Colonic mucosa (tissue), 4 donors: ENCODE measurements around the gene KIF2C. TPM values are rescaled to one million over a fixed set of nuclear protein-coding genes. Genes with fewer than 3 reads are reported as not detected.
A peak's percentile ranks its signal among the peaks of the same experiment; 100 is the strongest.

Experiments
- DNase-seq: peaks from one replicate; pipeline ENCODE4 v3.0.0-alpha.2; 2020
- H3K27ac ChIP-seq: fragments of 200-600 bp; one replicate; pipeline ENCODE4 v1.8.0; 2021
- H3K27me3 ChIP-seq: fragments of 200-600 bp; one replicate; pipeline ENCODE4 v1.8.0; 2021
- H3K36me3 ChIP-seq: fragments of 200-600 bp; one replicate; pipeline ENCODE4 v1.8.0; 2021
- H3K4me1 ChIP-seq: fragments of 200-600 bp; one replicate; pipeline ENCODE4 v1.8.0; 2021; ENCODE audit warnings: mild to moderate bottlenecking
- H3K4me3 ChIP-seq: fragments of 200-600 bp; one replicate; pipeline ENCODE4 v1.8.0; 2021
- H3K9ac ChIP-seq, 2 donors: one replicate each; pipeline ENCODE4 v1.7.0; 2013; ENCODE audit warnings: control low read depth in 2 of 2, low read depth in 2 of 2, low read length in 2 of 2
- H3K9me3 ChIP-seq: fragments of 200-600 bp; one replicate; pipeline ENCODE4 v1.8.0; 2021
- intact Hi-C: fragments of 100-400 bp; cut with DNase I; formaldehyde crosslinking; loops from one replicate; pipeline ENCODE4 v1.14.1; 2022
- total RNA-seq, 2 donors: library from RNA; stranded (reverse); fragmentation: NEBNext Ultra II Directional in 1 of 2; extraction: Animal tissue kit (Norgen Biotek cat#: 25700) in 1 of 2; gene quantifications; one replicate each; pipeline ENCODE4 v1.2.1, GENCODE V29; 2021
- TF ChIP-seq, protein P1 (sequence below): fragments of 200-600 bp; IDR thresholded peaks from one replicate; pipeline ENCODE4 v1.8.0; 2022; ENCODE audit warnings: antibody characterized with exemption, mild to moderate bottlenecking
- donor health status: healthy.
- donor health status: DM: no; HTN: no; CAD: no.
- donor health status: DM: no; HTN: no; CAD: no.

KIF2C gene
- total RNA-seq, 2 donors from 2014 or later, result 13.6 to 33.2 TPM

DNA sequence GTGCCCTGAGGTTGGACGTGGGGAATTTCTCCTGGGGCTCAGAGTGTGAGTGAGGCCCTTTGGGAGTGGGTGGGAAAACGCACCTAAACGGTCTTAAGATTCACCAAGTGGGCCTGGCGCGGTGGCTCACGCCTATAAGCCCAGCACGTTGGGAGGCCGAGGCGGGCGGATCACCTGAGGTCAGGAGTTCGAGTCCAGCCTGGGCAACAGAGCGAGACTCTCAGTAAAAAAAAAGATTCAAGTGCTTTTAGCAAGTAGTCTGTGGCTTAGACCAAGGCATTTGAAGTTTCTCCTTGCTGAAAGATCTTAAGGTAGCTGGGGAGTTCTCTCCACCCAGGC lies 37.1 kb downstream of the KIF2C start:
- peaks cover 6% of the 10 kb centered on the region for H3K4me1 ChIP-seq
- peak overlapping the region; percentile 81 for H3K27ac ChIP-seq
- TF ChIP-seq, protein P1, sequence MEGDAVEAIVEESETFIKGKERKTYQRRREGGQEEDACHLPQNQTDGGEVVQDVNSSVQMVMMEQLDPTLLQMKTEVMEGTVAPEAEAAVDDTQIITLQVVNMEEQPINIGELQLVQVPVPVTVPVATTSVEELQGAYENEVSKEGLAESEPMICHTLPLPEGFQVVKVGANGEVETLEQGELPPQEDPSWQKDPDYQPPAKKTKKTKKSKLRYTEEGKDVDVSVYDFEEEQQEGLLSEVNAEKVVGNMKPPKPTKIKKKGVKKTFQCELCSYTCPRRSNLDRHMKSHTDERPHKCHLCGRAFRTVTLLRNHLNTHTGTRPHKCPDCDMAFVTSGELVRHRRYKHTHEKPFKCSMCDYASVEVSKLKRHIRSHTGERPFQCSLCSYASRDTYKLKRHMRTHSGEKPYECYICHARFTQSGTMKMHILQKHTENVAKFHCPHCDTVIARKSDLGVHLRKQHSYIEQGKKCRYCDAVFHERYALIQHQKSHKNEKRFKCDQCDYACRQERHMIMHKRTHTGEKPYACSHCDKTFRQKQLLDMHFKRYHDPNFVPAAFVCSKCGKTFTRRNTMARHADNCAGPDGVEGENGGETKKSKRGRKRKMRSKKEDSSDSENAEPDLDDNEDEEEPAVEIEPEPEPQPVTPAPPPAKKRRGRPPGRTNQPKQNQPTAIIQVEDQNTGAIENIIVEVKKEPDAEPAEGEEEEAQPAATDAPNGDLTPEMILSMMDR, result no peak
- DNase-seq, result no peak
- intact Hi-C loops, result no loop called here
- no peaks in the 10 kb centered on the region for H3K27me3 ChIP-seq
- peak overlapping the region; percentile 92 to 95 for H3K9ac ChIP-seq
- H3K36me3 ChIP-seq, result peaks cover 19% of the 10 kb centered on the region
- H3K9me3 ChIP-seq, result no peaks in the 10 kb centered on the region
- H3K4me3 ChIP-seq, result peak overlapping the region; percentile 70

DNA sequence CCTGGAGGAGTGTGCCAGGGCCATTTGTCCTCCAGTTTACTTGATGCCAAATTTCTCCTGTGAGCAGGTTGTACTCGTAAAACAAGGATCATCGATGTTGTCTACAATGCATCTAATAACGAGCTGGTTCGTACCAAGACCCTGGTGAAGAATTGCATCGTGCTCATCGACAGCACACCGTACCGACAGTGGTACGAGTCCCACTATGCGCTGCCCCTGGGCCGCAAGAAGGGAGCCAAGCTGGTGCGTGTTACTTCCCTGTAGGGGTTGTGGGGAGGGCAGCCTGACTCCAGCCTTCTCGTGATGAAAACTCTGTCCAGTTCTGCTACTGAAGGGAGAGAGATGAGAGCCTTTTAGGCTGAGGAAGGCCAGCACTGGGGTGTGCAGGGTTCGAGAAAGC lies 37.9 kb downstream of the KIF2C start:
- no peaks in the 10 kb centered on the region for H3K27me3 ChIP-seq
- no peak overlapping the region for H3K27ac ChIP-seq
- H3K4me1 ChIP-seq, result peaks cover 6% of the 10 kb centered on the region
- TF ChIP-seq, protein P1, result no peak
- H3K9ac ChIP-seq, result peak overlapping the region in 1 of 2 donors; percentile 95
- intact Hi-C loops, result no loop called here
- H3K36me3 ChIP-seq, result peaks cover 19% of the 10 kb centered on the region
- DNase-seq, result no peak
- no peak overlapping the region for H3K4me3 ChIP-seq
- H3K9me3 ChIP-seq, result no peaks in the 10 kb centered on the region

DNA sequence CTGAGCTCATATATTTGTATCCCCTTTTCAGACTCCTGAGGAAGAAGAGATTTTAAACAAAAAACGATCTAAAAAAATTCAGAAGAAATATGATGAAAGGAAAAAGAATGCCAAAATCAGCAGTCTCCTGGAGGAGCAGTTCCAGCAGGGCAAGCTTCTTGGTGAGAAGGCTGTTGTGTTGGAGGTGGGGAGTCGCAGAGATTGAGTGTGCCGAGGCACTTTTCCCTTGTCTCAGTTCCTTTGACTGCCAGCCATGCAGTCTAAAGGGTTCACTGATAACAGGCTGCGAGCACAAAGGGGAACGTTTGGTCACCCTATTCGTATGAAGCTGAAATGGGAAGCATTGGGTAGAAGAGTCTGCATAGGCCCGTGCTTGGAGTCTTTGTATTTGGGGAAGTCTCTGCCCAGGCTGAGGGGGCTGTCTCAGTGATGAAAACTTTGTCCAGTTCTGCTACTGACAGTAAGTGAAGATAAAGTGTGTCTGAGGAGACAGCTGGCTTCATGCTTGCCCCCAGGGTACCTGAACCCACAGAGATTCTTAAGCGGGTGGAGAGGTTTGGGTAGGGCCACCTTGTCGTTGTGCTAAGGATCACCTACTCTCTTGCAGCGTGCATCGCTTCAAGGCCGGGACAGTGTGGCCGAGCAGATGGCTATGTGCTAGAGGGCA lies 38.5 kb downstream of the KIF2C start:
- H3K27ac ChIP-seq, result no peak overlapping the region
- H3K4me1 ChIP-seq, result peaks cover 6% of the 10 kb centered on the region
- DNase-seq, result no peak
- H3K4me3 ChIP-seq, result no peak overlapping the region
- peaks cover 19% of the 10 kb centered on the region for H3K36me3 ChIP-seq
- TF ChIP-seq, protein P1, result no peak
- H3K9me3 ChIP-seq, result no peaks in the 10 kb centered on the region
- H3K27me3 ChIP-seq, result no peaks in the 10 kb centered on the region
- intact Hi-C loops, result no loop called here
- no peak overlapping the region for H3K9ac ChIP-seq

DNA sequence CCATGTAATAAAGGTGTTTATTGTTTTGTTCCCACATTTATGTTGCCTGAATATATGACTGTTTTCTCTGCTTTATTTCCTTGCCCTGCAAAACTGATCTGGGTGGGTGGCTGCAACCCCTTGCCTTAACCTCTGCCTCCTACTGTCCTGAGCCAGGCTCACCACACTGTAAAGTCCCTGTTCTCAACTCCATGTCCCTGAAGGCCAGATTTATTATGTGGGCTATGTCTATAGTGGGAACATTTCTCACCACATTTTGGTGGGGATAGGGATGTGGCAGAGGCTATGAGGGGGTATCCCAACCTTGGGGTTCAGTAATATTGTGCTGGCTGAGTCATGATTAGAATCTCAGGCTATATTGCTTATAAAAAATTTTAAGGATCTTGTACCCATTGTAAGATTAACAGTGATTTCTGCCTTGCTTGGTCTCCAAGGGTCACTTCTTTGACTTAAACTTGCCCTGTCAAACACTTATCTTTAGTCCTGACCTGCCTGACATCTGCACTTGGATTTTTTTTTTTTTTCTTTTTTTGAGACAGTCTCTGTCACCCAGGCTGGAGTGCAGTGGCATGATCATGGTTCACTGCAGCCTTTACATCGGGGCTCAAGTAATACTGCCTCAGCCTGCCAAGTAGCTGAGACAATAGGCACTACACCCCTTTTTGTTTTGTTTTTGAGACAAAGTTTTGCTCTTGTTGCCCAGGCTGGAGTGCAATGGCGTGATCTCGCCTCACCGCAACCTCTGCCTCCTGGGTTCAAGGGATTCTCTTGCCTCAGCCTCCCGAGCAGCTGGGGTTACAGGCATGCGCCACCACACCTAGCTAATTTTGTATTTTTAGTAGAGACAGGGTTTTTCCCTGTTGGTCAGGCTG lies 39.3 kb downstream of the KIF2C start:
- intact Hi-C loops, result no loop called here
- H3K27me3 ChIP-seq, result no peaks in the 10 kb centered on the region
- H3K36me3 ChIP-seq, result peaks cover 19% of the 10 kb centered on the region
- no peaks in the 10 kb centered on the region for H3K9me3 ChIP-seq
- TF ChIP-seq, protein P1, result no peak
- no peak overlapping the region for H3K9ac ChIP-seq
- peaks cover 6% of the 10 kb centered on the region for H3K4me1 ChIP-seq
- DNase-seq, result no peak
- H3K27ac ChIP-seq, result no peak overlapping the region
- H3K4me3 ChIP-seq, result no peak overlapping the region

DNA sequence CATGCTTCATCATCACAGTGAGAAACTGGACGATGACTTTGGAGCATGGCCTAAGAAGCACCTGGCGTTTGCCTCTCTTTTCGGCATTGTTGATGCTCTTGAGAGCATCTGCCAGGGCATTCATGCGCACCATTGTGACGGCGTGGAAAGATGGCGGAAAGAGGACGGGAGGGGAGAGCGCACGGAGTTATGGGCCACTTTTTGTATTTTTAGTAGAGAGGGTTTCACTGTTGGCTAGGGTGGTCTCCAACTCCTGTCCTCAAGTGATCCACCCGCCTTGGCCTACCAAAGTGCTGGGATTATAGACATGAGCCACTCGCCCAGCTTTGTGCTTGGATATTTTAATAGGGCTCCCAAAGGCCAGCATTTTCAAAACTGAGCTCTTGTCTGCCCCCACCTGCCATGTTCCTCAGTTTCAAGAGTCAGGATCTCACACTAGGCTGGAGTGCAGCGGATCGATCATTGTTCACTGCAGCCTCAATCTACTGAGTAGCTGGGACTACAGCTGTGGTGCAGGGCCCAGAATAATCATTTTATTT lies 41.0 kb downstream of the KIF2C start:
- Histone ChIP-seq H3K27ac (no peak overlapping the region), H3K9me3 (no peaks in the 10 kb centered on the region), H3K9ac (no peak overlapping the region), H3K4me1 (peaks cover 15% of the 10 kb centered on the region), H3K27me3 (no peaks in the 10 kb centered on the region), H3K4me3 (no peak overlapping the region), H3K36me3 (peaks cover 19% of the 10 kb centered on the region)
- no peak for DNase-seq
- TF ChIP-seq, protein P1, result no peak
- intact Hi-C loops, result no loop called here
